Loucy (cell line): ENCODE results near the gene CLCA1.

Experiments
- H2AFZ ChIP-seq: fragments of 200-600 bp; sonication (generic); 2 replicates; pipeline ENCODE4 v1.6.0; 2016; ENCODE audit warnings: antibody characterized with exemption, mild to moderate bottlenecking, low read length, moderate library complexity
- H3F3A ChIP-seq: fragments of 200-600 bp; 2 replicates; pipeline ENCODE4 v1.6.0; 2016; ENCODE audit warnings: antibody characterized with exemption, low read depth, mild to moderate bottlenecking
- H3K27me3 ChIP-seq: fragments of 200-600 bp; sonication (generic); 2 replicates; pipeline ENCODE4 v1.6.1; 2014; ENCODE audit warnings: low read length, mild to moderate bottlenecking; ENCODE audit not compliant: insufficient read depth, poor library complexity, severe bottlenecking
- H3K36me3 ChIP-seq: fragments of 200-600 bp; sonication (generic); 2 replicates; pipeline ENCODE4 v1.6.1; 2016; ENCODE audit warnings: low read length; ENCODE audit not compliant: insufficient read depth
- H3K4me1 ChIP-seq: fragments of 200-600 bp; sonication (generic); 2 replicates; pipeline ENCODE4 v1.5.1; 2014; ENCODE audit warnings: low read length, mild to moderate bottlenecking; ENCODE audit not compliant: insufficient read depth, poor library complexity, severe bottlenecking
- H3K4me2 ChIP-seq: fragments of 200-600 bp; sonication (generic); 2 replicates; pipeline ENCODE4 v1.6.0; 2014; ENCODE audit warnings: antibody characterized with exemption, low read length, low read depth, mild to moderate bottlenecking; ENCODE audit not compliant: poor library complexity, severe bottlenecking
- H3K4me3 ChIP-seq: fragments of 200-600 bp; sonication (generic); 2 replicates; pipeline ENCODE4 v1.5.1; 2014; ENCODE audit warnings: low read length, mild to moderate bottlenecking, mixed read lengths; ENCODE audit not compliant: poor library complexity, severe bottlenecking
- H3K79me2 ChIP-seq: fragments of 200-600 bp; sonication (generic); 2 replicates; pipeline ENCODE4 v1.6.1; 2014; ENCODE audit warnings: low read length; ENCODE audit not compliant: insufficient read depth
- H3K9ac ChIP-seq: fragments of 200-600 bp; sonication (generic); 2 replicates; pipeline ENCODE4 v1.6.0; 2014; ENCODE audit warnings: mild to moderate bottlenecking, low read depth, low read length, moderate library complexity; ENCODE audit not compliant: poor library complexity, severe bottlenecking
- H3K9me2 ChIP-seq: fragments of 200-600 bp; sonication (generic); replicated peaks from 2 replicates; pipeline ENCODE4 v1.6.1; 2016; ENCODE audit warnings: low read depth, low read length, mixed read lengths
- H3K9me3 ChIP-seq: fragments of 200-600 bp; sonication (generic); 2 replicates; pipeline ENCODE4 v1.6.1; 2014; ENCODE audit warnings: mild to moderate bottlenecking, antibody characterized with exemption, low read length, low read depth; ENCODE audit not compliant: insufficient read depth
- H4K20me1 ChIP-seq: fragments of 200-600 bp; sonication (generic); 2 replicates; pipeline ENCODE4 v1.6.0; 2014; ENCODE audit warnings: antibody characterized with exemption, low read length, mild to moderate bottlenecking; ENCODE audit not compliant: insufficient read depth, poor library complexity, severe bottlenecking
- EZH2phosphoT487 ChIP-seq: fragments of 200-600 bp; IDR thresholded peaks from 2 replicates; pipeline ENCODE4 v1.6.1; 2018; ENCODE audit warnings: antibody characterized with exemption, mild to moderate bottlenecking, moderate library complexity, borderline replicate concordance
- TF ChIP-seq, protein P1 (sequence below): fragments of 200-600 bp; sonication (generic); conservative IDR thresholded peaks from 2 replicates; pipeline ENCODE4 v1.5.1; 2014; ENCODE audit warnings: mild to moderate bottlenecking, antibody characterized with exemption, low read length

Gene CLCA1

DNA sequence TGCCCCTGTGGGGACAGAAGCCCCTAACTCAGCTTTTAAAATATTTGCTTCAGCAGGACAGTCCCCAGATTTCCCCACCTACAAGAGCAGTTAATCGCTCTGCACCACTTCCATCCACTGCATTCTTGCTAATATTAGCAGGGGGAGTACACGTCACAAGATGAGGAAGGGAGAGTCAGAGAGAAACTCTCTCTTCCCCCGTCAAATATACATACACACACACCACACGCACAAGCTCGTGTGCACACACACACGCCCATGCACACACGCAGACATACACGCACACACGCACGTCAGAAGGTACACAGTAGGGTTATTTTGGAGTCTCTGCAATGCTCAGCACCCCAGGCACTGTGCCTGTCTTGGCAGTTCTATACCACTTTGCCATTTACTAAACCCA is 2.1 kb downstream of the CLCA1 start:
- no peaks in the 10 kb centered on the region for H3K9me3 ChIP-seq
- TF ChIP-seq, protein P1, sequence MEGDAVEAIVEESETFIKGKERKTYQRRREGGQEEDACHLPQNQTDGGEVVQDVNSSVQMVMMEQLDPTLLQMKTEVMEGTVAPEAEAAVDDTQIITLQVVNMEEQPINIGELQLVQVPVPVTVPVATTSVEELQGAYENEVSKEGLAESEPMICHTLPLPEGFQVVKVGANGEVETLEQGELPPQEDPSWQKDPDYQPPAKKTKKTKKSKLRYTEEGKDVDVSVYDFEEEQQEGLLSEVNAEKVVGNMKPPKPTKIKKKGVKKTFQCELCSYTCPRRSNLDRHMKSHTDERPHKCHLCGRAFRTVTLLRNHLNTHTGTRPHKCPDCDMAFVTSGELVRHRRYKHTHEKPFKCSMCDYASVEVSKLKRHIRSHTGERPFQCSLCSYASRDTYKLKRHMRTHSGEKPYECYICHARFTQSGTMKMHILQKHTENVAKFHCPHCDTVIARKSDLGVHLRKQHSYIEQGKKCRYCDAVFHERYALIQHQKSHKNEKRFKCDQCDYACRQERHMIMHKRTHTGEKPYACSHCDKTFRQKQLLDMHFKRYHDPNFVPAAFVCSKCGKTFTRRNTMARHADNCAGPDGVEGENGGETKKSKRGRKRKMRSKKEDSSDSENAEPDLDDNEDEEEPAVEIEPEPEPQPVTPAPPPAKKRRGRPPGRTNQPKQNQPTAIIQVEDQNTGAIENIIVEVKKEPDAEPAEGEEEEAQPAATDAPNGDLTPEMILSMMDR = no peak
- TF ChIP-seq EZH2phosphoT487 = no peak
- no peak overlapping the region for H3K4me2 ChIP-seq

DNA sequence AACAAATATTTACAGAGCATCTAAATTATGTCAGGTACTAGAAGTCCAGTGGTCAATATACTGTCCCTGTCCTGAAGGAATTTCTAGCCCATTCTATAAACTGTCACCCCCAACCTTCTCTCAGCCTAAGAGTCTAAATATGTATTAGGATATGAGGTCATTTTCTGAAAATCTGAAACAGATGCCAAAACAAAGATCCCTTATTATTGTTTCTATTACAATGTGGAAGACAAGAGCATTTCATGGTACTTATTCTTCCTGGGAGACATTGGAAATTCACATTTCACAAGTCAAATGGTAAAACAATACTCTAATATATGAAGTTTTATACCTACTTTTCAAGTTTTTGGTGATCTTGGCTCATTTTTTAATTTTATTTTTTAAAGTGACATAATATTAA is 2.6 kb downstream of the CLCA1 start:
- Histone ChIP-seq H3K9me2 (no peaks in the 10 kb centered on the region), H3K4me2 (no peak overlapping the region), H3K79me2 (no peaks in the 10 kb centered on the region), H3K9ac (no peak overlapping the region), H3K9me3 (no peaks in the 10 kb centered on the region), H3K4me3 (no peak overlapping the region), H4K20me1 (no peaks in the 10 kb centered on the region), H2AFZ (no peak overlapping the region), H3F3A (no peaks in the 10 kb centered on the region), H3K36me3 (no peaks in the 10 kb centered on the region), H3K4me1 (no peaks in the 10 kb centered on the region), H3K27me3 (no peaks in the 10 kb centered on the region)
- TF ChIP-seq, protein P1 = no peak
- no peak for TF ChIP-seq EZH2phosphoT487

More for the DNA sequence above, 2.1 kb downstream of the CLCA1 start:
- no peak overlapping the region for H3K4me3 ChIP-seq
- no peaks in the 10 kb centered on the region for H3K79me2 ChIP-seq
- no peaks in the 10 kb centered on the region for H4K20me1 ChIP-seq
- no peaks in the 10 kb centered on the region for H3K36me3 ChIP-seq
- H3K9ac ChIP-seq = no peak overlapping the region
- no peaks in the 10 kb centered on the region for H3K27me3 ChIP-seq
- H3K9me2 ChIP-seq = no peaks in the 10 kb centered on the region
- H2AFZ ChIP-seq = no peak overlapping the region
- H3F3A ChIP-seq = no peaks in the 10 kb centered on the region
- H3K4me1 ChIP-seq = no peaks in the 10 kb centered on the region

DNA sequence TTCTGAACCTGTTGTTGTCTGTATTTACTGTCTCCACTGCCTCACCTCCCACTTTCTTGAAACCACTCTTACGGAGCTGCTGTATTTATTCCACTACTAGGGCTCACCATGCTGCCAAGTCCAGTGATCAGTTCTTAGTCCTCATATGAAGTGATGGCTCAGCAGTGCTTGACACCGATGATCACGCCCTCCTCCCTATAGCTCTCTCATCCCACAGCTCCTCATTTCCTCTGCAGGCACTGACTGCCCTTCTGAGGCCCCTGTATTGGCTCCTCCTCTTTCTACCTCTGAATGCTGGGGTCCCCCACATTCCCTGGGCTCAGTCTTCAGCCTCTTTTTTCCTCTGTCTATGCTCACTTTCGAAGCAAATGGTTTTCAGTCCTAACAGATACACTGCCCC is 3.4 kb downstream of the CLCA1 start:
- Histone ChIP-seq H3K36me3 (no peaks in the 10 kb centered on the region), H3K9me3 (no peaks in the 10 kb centered on the region), H3F3A (no peaks in the 10 kb centered on the region), H4K20me1 (no peaks in the 10 kb centered on the region), H3K27me3 (no peaks in the 10 kb centered on the region), H3K9me2 (no peaks in the 10 kb centered on the region), H3K9ac (no peak overlapping the region), H3K4me1 (no peaks in the 10 kb centered on the region), H3K4me2 (no peak overlapping the region), H3K79me2 (no peaks in the 10 kb centered on the region), H2AFZ (no peak overlapping the region), H3K4me3 (no peak overlapping the region)
- TF ChIP-seq, protein P1 = no peak
- TF ChIP-seq EZH2phosphoT487 = no peak
